OCI-LY1 (cell line): Measurements from ENCODE around the gene LAMTOR4.
A peak's percentile ranks its signal among the peaks of the same experiment; 100 is the strongest.
"Not testable (repeated sequence)": the region's sequence is repeated elsewhere in the genome, so short reads cannot be mapped to it uniquely, and the experiment has no call there.

Experiments
- H2AFZ ChIP-seq: fragments of 200-600 bp; sonication (generic), shearing (Covaris generic); 2 replicates; pipeline ENCODE4 v1.6.0; 2014; ENCODE audit warnings: antibody characterized with exemption, mild to moderate bottlenecking, low read length
- H3F3A ChIP-seq: fragments of 200-600 bp; sonication (generic), shearing (Covaris generic); 2 replicates; pipeline ENCODE4 v1.6.0; 2014; ENCODE audit warnings: mild to moderate bottlenecking, antibody characterized with exemption, low read length, moderate library complexity; ENCODE audit not compliant: insufficient read depth
- H3K27ac ChIP-seq: fragments of 200-600 bp; sonication (generic); 2 replicates; pipeline ENCODE4 v1.5.1; 2014; ENCODE audit warnings: low read length, mixed run types, mild to moderate bottlenecking, low read depth; ENCODE audit not compliant: poor library complexity, severe bottlenecking
- H3K27me3 ChIP-seq: fragments of 200-600 bp; sonication (generic); 2 replicates; pipeline ENCODE4 v1.6.0; 2014; ENCODE audit warnings: antibody characterized with exemption, mild to moderate bottlenecking, low read length, moderate library complexity; ENCODE audit not compliant: insufficient read depth
- H3K36me3 ChIP-seq: fragments of 200-600 bp; sonication (generic); 2 replicates; pipeline ENCODE4 v1.6.1; 2014; ENCODE audit warnings: mild to moderate bottlenecking, antibody characterized with exemption, low read length, moderate library complexity, mixed read lengths; ENCODE audit not compliant: insufficient read depth
- H3K4me1 ChIP-seq: fragments of 200-600 bp; sonication (generic); 2 replicates; pipeline ENCODE4 v1.5.1; 2014; ENCODE audit warnings: mild to moderate bottlenecking, low read length, moderate library complexity; ENCODE audit not compliant: insufficient read depth, severe bottlenecking
- H3K4me2 ChIP-seq: fragments of 200-600 bp; sonication (generic), shearing (Covaris generic); 2 replicates; pipeline ENCODE4 v1.6.1; 2014; ENCODE audit warnings: low read length
- H3K4me3 ChIP-seq: fragments of 200-600 bp; sonication (generic); 2 replicates; pipeline ENCODE4 v1.5.1; 2014; ENCODE audit warnings: low read length, low read depth, mild to moderate bottlenecking, mixed read lengths; ENCODE audit not compliant: poor library complexity, severe bottlenecking
- H3K79me2 ChIP-seq: fragments of 200-600 bp; shearing (Covaris generic); 2 replicates; pipeline ENCODE4 v1.6.1; 2016; ENCODE audit warnings: mixed run types, low read length, mixed read lengths; ENCODE audit not compliant: insufficient read depth
- H3K9ac ChIP-seq: fragments of 200-600 bp; sonication (generic), shearing (Covaris generic); 2 replicates; pipeline ENCODE4 v1.6.1; 2014; ENCODE audit warnings: mild to moderate bottlenecking, low read length, mixed read lengths
- H3K9me2 ChIP-seq: fragments of 200-600 bp; sonication (generic), shearing (Covaris generic); 2 replicates; pipeline ENCODE4 v1.6.1; 2014; ENCODE audit warnings: low read depth, mild to moderate bottlenecking, low read length, mixed read lengths
- H3K9me3 ChIP-seq: fragments of 200-600 bp; shearing (Covaris generic); 2 replicates; pipeline ENCODE4 v1.6.1; 2014; ENCODE audit warnings: low read length, mixed read lengths
- H4K20me1 ChIP-seq: fragments of 200-600 bp; sonication (generic), shearing (Covaris generic); 2 replicates; pipeline ENCODE4 v1.6.0; 2016; ENCODE audit warnings: mild to moderate bottlenecking, low read length; ENCODE audit not compliant: insufficient read depth
- CTCF ChIP-seq: fragments of 200-600 bp; sonication (generic), shearing (Covaris generic); IDR thresholded peaks from 2 replicates; pipeline ENCODE4 v1.5.1; 2017; ENCODE audit warnings: mild to moderate bottlenecking, antibody characterized with exemption, low read length, moderate library complexity, mixed read lengths
- EZH2 ChIP-seq: fragments of 200-600 bp; sonication (generic), shearing (Covaris generic); IDR thresholded peaks from 2 replicates; pipeline ENCODE4 v1.8.0; 2017; ENCODE audit warnings: borderline replicate concordance, mixed run types, mild to moderate bottlenecking, antibody characterized with exemption, low read length, moderate library complexity, mixed read lengths

Gene LAMTOR4

DNA sequence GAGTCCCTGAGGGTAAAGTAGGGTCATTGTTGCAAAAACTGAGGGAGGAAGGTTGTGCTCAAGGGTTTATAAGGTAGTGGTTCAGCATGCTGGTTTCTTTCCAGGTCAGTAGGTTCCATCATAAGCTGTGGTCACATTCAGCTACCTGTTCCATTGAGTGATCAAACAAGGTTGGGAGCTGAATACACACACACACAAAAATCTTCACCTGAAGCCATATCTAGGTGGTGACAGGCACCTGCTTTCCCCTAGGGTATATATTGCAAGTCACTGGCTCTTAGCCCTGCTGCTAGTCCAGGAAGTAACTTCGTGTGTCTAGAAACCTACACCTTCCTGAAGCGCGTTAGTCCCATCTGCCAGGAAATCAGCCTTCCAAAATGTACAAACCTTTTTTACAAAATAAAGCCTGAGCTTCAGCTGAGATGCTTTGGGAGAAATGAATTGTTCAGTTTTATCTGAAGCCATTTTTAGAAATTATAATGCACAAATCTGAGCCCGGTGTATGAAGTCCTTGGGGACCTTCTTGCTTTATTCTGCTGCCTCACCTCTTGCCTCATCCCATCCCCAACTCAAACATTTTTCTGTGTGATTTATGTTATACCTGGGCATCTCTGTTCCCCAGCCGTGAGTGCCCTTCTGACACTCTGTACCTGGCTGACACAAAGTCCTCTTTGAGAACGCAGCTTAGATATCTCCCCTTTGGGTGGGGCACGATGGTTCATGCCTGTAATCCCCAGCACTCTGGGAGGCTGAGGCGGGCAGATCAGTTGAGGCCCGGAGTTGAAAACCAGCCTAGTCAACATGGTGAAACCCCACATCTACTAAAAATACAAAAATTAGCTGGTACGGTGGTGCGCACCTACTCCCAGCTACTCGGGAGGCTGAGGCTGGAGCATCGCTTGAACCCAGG, 10.6 kb upstream of the LAMTOR4 start:
- Histone ChIP-seq H3K9me3 (no peaks in the 10 kb centered on the region), H3K27me3 (no peaks in the 10 kb centered on the region), H3F3A (no peaks in the 10 kb centered on the region), H3K4me3 (peak overlapping the region; percentile 7), H3K27ac (peak overlapping the region; percentile 8), H2AFZ (no peak overlapping the region), H3K9me2 (no peaks in the 10 kb centered on the region), H4K20me1 (no peaks in the 10 kb centered on the region), H3K9ac (no peak overlapping the region; the same call in 1 of the 2 replicates), H3K79me2 (no peaks in the 10 kb centered on the region), H3K4me2 (peak overlapping the region; percentile 46), H3K36me3 (no peaks in the 10 kb centered on the region), H3K4me1 (peaks cover 16% of the 10 kb centered on the region)
- TF ChIP-seq CTCF: no peak

DNA sequence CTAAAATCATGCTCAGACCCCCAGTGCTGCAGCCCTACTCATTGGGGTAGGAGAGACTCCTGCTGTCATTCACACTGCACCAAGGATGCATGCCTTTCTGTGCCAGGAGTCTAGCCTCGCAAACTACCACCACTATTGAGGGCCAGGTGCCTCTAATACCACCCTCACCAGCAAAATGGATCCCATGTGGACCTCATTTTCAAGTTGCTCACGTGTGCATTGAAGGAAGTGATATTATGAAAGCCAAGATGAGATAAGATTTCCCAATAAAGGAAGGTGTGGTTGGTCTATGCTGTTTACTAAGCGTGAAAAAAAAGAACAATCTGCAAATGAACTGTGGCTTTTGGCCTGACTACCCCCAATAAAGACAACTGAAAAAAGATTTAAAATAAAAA, 7.2 kb upstream of the LAMTOR4 start:
- H3K27me3 ChIP-seq: no peaks in the 10 kb centered on the region
- no peak overlapping the region for H2AFZ ChIP-seq
- no peak overlapping the region for H3K4me2 ChIP-seq
- H3K36me3 ChIP-seq: no peaks in the 10 kb centered on the region
- no peaks in the 10 kb centered on the region for H4K20me1 ChIP-seq
- TF ChIP-seq CTCF: no peak
- TF ChIP-seq EZH2: no peak
- H3F3A ChIP-seq: no peaks in the 10 kb centered on the region
- no peaks in the 10 kb centered on the region for H3K9me2 ChIP-seq
- H3K9ac ChIP-seq: no peak overlapping the region
- peaks cover 16% of the 10 kb centered on the region for H3K4me1 ChIP-seq
- no peak overlapping the region for H3K4me3 ChIP-seq
- no peak overlapping the region for H3K27ac ChIP-seq
- no peaks in the 10 kb centered on the region for H3K79me2 ChIP-seq
- H3K9me3 ChIP-seq: no peaks in the 10 kb centered on the region

DNA sequence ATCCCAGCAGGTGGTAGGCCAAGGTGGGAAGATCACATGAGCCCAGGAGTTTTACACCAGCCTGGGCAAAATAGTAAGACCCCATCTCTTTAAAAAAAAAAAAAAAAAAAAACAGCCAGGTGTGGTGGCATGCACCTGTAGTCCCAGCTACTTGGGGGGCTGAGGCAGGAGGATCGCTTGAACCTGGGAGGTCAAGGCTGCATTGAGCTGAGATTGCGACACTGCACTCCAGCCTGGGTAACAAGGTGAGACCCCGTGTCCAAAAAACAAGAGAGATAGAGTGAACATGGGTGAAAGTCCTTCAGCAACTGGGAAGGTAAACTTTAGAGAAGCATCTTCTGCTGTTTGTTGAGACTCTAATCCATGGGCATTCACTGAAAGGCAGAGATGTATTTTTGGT, 6.3 kb upstream of the LAMTOR4 start:
- Histone ChIP-seq H3K4me3 (no peak overlapping the region), H3K27me3 (no peaks in the 10 kb centered on the region), H3K36me3 (no peaks in the 10 kb centered on the region), H3K27ac (no peak overlapping the region), H3K9me2 (no peaks in the 10 kb centered on the region), H3K4me1 (peaks cover 15% of the 10 kb centered on the region), H3K79me2 (no peaks in the 10 kb centered on the region), H3K9me3 (no peaks in the 10 kb centered on the region), H3K4me2 (no peak overlapping the region), H2AFZ (no peak overlapping the region), H3K9ac (no peak overlapping the region), H3F3A (no peaks in the 10 kb centered on the region), H4K20me1 (no peaks in the 10 kb centered on the region)
- TF ChIP-seq CTCF: no peak
- no peak for TF ChIP-seq EZH2

GRCh38 chr7:100146350-100146749, 2.4 kb upstream of the LAMTOR4 start:
- H4K20me1 ChIP-seq, H3K4me3 ChIP-seq: not testable (repeated sequence)

More at GRCh38 chr7:100146350-100146749, 2.4 kb upstream of the LAMTOR4 start:
- peaks cover 11% of the 10 kb centered on the region for H3K79me2 ChIP-seq
- not testable (repeated sequence) for H3K9me2 ChIP-seq, H3K9ac ChIP-seq, H3K27ac ChIP-seq, H3F3A ChIP-seq, H2AFZ ChIP-seq, H3K36me3 ChIP-seq, H3K9me3 ChIP-seq, H3K27me3 ChIP-seq, H3K4me2 ChIP-seq
- H3K4me1 ChIP-seq: peaks cover 23% of the 10 kb centered on the region
